ENCODE results near the gene KLHL41. TPM values are rescaled to one million over a fixed set of nuclear protein-coding genes. Genes with fewer than 3 reads are reported as not detected.

The KLHL41 gene
- total RNA-seq, 1 donor from 2014 or later: 2.2 TPM

Other genes starting within 250 kb of the KLHL41 start
- not detected in 3 replicates for gene LRP2, start 147.2 kb upstream of the KLHL41 start, total RNA-seq
- gene BBS5, start 30.2 kb upstream of the KLHL41 start, total RNA-seq: 8.9 to 9.7 TPM (median 9.3 TPM) in 3 replicates
- 17.4 to 24.5 TPM (median 19.0 TPM) in 3 replicates for gene FASTKD1, start 64.2 kb downstream of the KLHL41 start, total RNA-seq
- 34.6 to 44.3 TPM (median 34.8 TPM) in 3 replicates for gene PPIG, start 74.6 kb downstream of the KLHL41 start, total RNA-seq
- gene CFAP210, start 184.7 kb downstream of the KLHL41 start, total RNA-seq: 0.19 TPM in 1 of 3 replicates, not detected in the others
- gene PHOSPHO2, start 184.8 kb downstream of the KLHL41 start, total RNA-seq: 3.0 to 4.2 TPM (median 3.3 TPM) in 3 replicates
- gene KLHL23, start 224.1 kb downstream of the KLHL41 start, total RNA-seq: 3.8 to 9.6 TPM (median 8.9 TPM) in 3 replicates